GM18520 (cell line): ENCODE measurements around the gene ZFC3H1.

ENCODE experiments used
- ATAC-seq: cut with Tn5 transposase; IDR thresholded peaks from one replicate; pipeline ENCODE4 v1.9.1; 2021; ENCODE audit not compliant: unreplicated experiment

The ZFC3H1 gene

GRCh38 chr12:71639341-71639760 is 24.3 kb downstream of the ZFC3H1 start:
- no peak for ATAC-seq

GRCh38 chr12:71638499-71638898 is 25.1 kb downstream of the ZFC3H1 start:
- ATAC-seq = no peak

- no peak for ATAC-seq
These were observed 26.9 kb downstream of the ZFC3H1 start for GRCh38 chr12:71636704-71637115.

GRCh38 chr12:71627438-71628002 is 36.1 kb downstream of the ZFC3H1 start:
- no peak for ATAC-seq

GRCh38 chr12:71626768-71627167 is 36.9 kb downstream of the ZFC3H1 start:
- ATAC-seq = no peak

GRCh38 chr12:71626098-71626497 is 37.5 kb downstream of the ZFC3H1 start:
- peak; percentile 45 for ATAC-seq

- no peak for ATAC-seq
These were observed 38.2 kb downstream of the ZFC3H1 start for GRCh38 chr12:71625476-71625875.

- ATAC-seq = no peak
These were observed 41.7 kb downstream of the ZFC3H1 start for GRCh38 chr12:71621938-71622337.

- no peak for ATAC-seq
These were observed 53.4 kb downstream of the ZFC3H1 start for GRCh38 chr12:71610031-71610795.

- ATAC-seq = no peak
These were observed 55.9 kb downstream of the ZFC3H1 start for GRCh38 chr12:71607494-71608330.

GRCh38 chr12:71605039-71605438 is 58.6 kb downstream of the ZFC3H1 start:
- ATAC-seq = no peak

- ATAC-seq = no peak
These were observed 60.7 kb downstream of the ZFC3H1 start for GRCh38 chr12:71602761-71603577.

GRCh38 chr12:71601546-71601945 is 62.1 kb downstream of the ZFC3H1 start:
- ATAC-seq = no peak

GRCh38 chr12:71599210-71599609 is 64.4 kb downstream of the ZFC3H1 start:
- ATAC-seq = no peak

GRCh38 chr12:71594214-71594948 is 69.3 kb downstream of the ZFC3H1 start:
- no peak for ATAC-seq

- ATAC-seq = no peak
These were observed 70.8 kb downstream of the ZFC3H1 start for GRCh38 chr12:71592841-71593240.

GRCh38 chr12:71591601-71592000 is 72.0 kb downstream of the ZFC3H1 start:
- no peak for ATAC-seq

- ATAC-seq = no peak
These were observed 74.2 kb downstream of the ZFC3H1 start for GRCh38 chr12:71589478-71589881.

GRCh38 chr12:71587012-71587411 is 76.6 kb downstream of the ZFC3H1 start:
- no peak for ATAC-seq

GRCh38 chr12:71585218-71585617 is 78.4 kb downstream of the ZFC3H1 start:
- no peak for ATAC-seq
